H9 (cell line): ENCODE measurements around the gene RIC1. TPM values are rescaled to one million over a fixed set of nuclear protein-coding genes. Genes with fewer than 3 reads are reported as not detected.

Experiments
- DNase-seq: peaks from one replicate; pipeline ENCODE4 v3.0.0-alpha.2; 2017
- H2AFZ ChIP-seq: one replicate; pipeline ENCODE4 v1.6.1; 2013; ENCODE audit warnings: mild to moderate bottlenecking, low read length, control low read depth, moderate library complexity
- H2AK5ac ChIP-seq: 2 replicates; pipeline ENCODE4 v1.6.1; 2013; ENCODE audit warnings: low read length, control low read depth, mixed read lengths; ENCODE audit not compliant: insufficient read length
- H2BK120ac ChIP-seq: one replicate; pipeline ENCODE4 v1.6.1; 2013; ENCODE audit warnings: low read depth, mild to moderate bottlenecking, low read length, control low read depth, inconsistent platforms; ENCODE audit not compliant: poor library complexity, severe bottlenecking
- H2BK12ac ChIP-seq: 2 replicates; pipeline ENCODE4 v1.6.1; 2013; ENCODE audit warnings: low read length, control low read depth, mixed read lengths, low read depth; ENCODE audit not compliant: insufficient read length
- H2BK15ac ChIP-seq: 2 replicates; pipeline ENCODE4 v1.6.1; 2013; ENCODE audit warnings: low read depth, low read length, control low read depth
- H2BK20ac ChIP-seq: one replicate; pipeline ENCODE4 v1.6.1; 2013; ENCODE audit warnings: low read depth, mild to moderate bottlenecking, low read length, control low read depth, inconsistent platforms; ENCODE audit not compliant: poor library complexity, severe bottlenecking
- H2BK5ac ChIP-seq: 2 replicates; pipeline ENCODE4 v1.6.1; 2013; ENCODE audit warnings: low read length, control low read depth, mixed read lengths; ENCODE audit not compliant: insufficient read length
- H3K14ac ChIP-seq: 2 replicates; pipeline ENCODE4 v1.6.1; 2013; ENCODE audit warnings: low read length, control low read depth; ENCODE audit not compliant: insufficient read depth
- H3K18ac ChIP-seq: 2 replicates; pipeline ENCODE4 v1.6.1; 2013; ENCODE audit warnings: low read depth, mild to moderate bottlenecking, mixed read lengths, low read length, control low read depth; ENCODE audit not compliant: insufficient read length
- H3K23ac ChIP-seq: 2 replicates; pipeline ENCODE4 v1.6.1; 2013; ENCODE audit warnings: low read length, control low read depth, mixed read lengths, low read depth; ENCODE audit not compliant: insufficient read length
- H3K23me2 ChIP-seq: 2 replicates; pipeline ENCODE4 v1.6.1; 2013; ENCODE audit warnings: low read depth, mild to moderate bottlenecking, mixed read lengths, low read length, control low read depth; ENCODE audit not compliant: insufficient read length, poor library complexity, severe bottlenecking
- H3K27ac ChIP-seq: 2 replicates; pipeline ENCODE4 v1.5.1; 2013; ENCODE audit warnings: low read length, control low read depth, mixed read lengths, low read depth; ENCODE audit not compliant: insufficient read length
- H3K27me3 ChIP-seq: 2 replicates; pipeline ENCODE4 v1.6.1; 2013; ENCODE audit warnings: low read length, control low read depth, inconsistent platforms; ENCODE audit not compliant: insufficient read depth
- H3K4ac ChIP-seq: 2 replicates; pipeline ENCODE4 v1.6.1; 2013; ENCODE audit warnings: low read depth, mild to moderate bottlenecking, control low read depth, inconsistent platforms, low read length, moderate library complexity
- H3K4me1 ChIP-seq: 2 replicates; pipeline ENCODE4 v1.6.1; 2013; ENCODE audit warnings: low read length, control low read depth, inconsistent platforms; ENCODE audit not compliant: insufficient read depth
- H3K4me2 ChIP-seq: 2 replicates; pipeline ENCODE4 v1.6.1; 2013; ENCODE audit warnings: low read length, control low read depth, mixed read lengths; ENCODE audit not compliant: insufficient read length, insufficient read depth
- H3K56ac ChIP-seq: 2 replicates; pipeline ENCODE4 v1.6.1; 2013; ENCODE audit warnings: low read depth, mild to moderate bottlenecking, mixed read lengths, low read length, control low read depth; ENCODE audit not compliant: insufficient read length
- H3K79me1 ChIP-seq: 2 replicates; pipeline ENCODE4 v1.6.1; 2013; ENCODE audit warnings: low read depth, mild to moderate bottlenecking, moderate library complexity, low read length, control low read depth, inconsistent platforms; ENCODE audit not compliant: insufficient read depth, poor library complexity, severe bottlenecking
- H3K79me2 ChIP-seq: 2 replicates; pipeline ENCODE4 v1.6.1; 2013; ENCODE audit warnings: low read length, control low read depth, inconsistent platforms; ENCODE audit not compliant: insufficient read depth
- H3K9ac ChIP-seq: 2 replicates; pipeline ENCODE4 v1.6.1; 2013; ENCODE audit warnings: low read length, control low read depth, mixed read lengths; ENCODE audit not compliant: insufficient read length; ENCODE audit errors: extremely low read depth
- H3K9me3 ChIP-seq: one replicate; pipeline ENCODE4 v1.6.1; 2013; ENCODE audit warnings: low read depth, low read length, inconsistent platforms; ENCODE audit not compliant: control insufficient read depth
- H3T11ph ChIP-seq: one replicate; pipeline ENCODE4 v1.6.1; 2013; ENCODE audit warnings: mild to moderate bottlenecking, low read length, control low read depth, inconsistent platforms
- H4K20me1 ChIP-seq: one replicate; pipeline ENCODE4 v1.6.1; 2013; ENCODE audit not compliant: control insufficient read depth, insufficient read length, insufficient read depth
- H4K5ac ChIP-seq: 2 replicates; pipeline ENCODE4 v1.6.1; 2013; ENCODE audit warnings: low read depth, mild to moderate bottlenecking, mixed read lengths, low read length, control low read depth; ENCODE audit not compliant: insufficient read length
- H4K8ac ChIP-seq: replicated peaks from 2 replicates; pipeline ENCODE4 v1.6.1; 2013; ENCODE audit warnings: low read length, control low read depth, mixed read lengths, low read depth; ENCODE audit not compliant: insufficient read length
- H4K91ac ChIP-seq: 2 replicates; pipeline ENCODE4 v1.6.1; 2013; ENCODE audit warnings: low read depth, mild to moderate bottlenecking, moderate library complexity, mixed read lengths, low read length, control low read depth; ENCODE audit not compliant: insufficient read length
- H3K27ac Mint-ChIP-seq, 3 experiments: 2 replicates in 2 of 3; 3 replicates in 1 of 3; pipeline ENCODE4 v1.8.0; 2020 to 2021; ENCODE audit warnings: mixed read lengths in 3 of 3, mild to moderate bottlenecking in 1 of 3, moderate library complexity in 1 of 3
- H3K27me3 Mint-ChIP-seq: 2 replicates; pipeline ENCODE4 v1.8.0; 2021; ENCODE audit warnings: low read depth, mild to moderate bottlenecking, moderate library complexity, mixed read lengths
- H3K36me3 Mint-ChIP-seq, 3 experiments: 2 replicates in 2 of 3; 3 replicates in 1 of 3; pipeline ENCODE4 v1.8.0; 2020 to 2021; ENCODE audit warnings: low read depth in 3 of 3, mixed read lengths in 3 of 3; ENCODE audit not compliant: insufficient read depth in 1 of 3
- H3K4me1 Mint-ChIP-seq, 2 experiments: 2 replicates each; pipeline ENCODE4 v1.8.0; 2020; ENCODE audit warnings: mixed read lengths in 2 of 2
- H3K4me3 Mint-ChIP-seq, 2 experiments: 2 replicates in 1 of 2; 3 replicates in 1 of 2; pipeline ENCODE4 v1.8.0; 2020 to 2021; ENCODE audit warnings: mild to moderate bottlenecking in 2 of 2, mixed read lengths in 2 of 2, moderate library complexity in 1 of 2
- H3K9me3 Mint-ChIP-seq, 2 experiments: 2 replicates in 1 of 2; 3 replicates in 1 of 2; pipeline ENCODE4 v1.8.0; 2020; ENCODE audit warnings: mild to moderate bottlenecking in 2 of 2, mixed read lengths in 2 of 2, moderate library complexity in 1 of 2
- WGBS: extraction: QIAGEN DNeasy Blood & Tissue Kit; methylation state at CpG from one replicate; pipeline ENCODE4 v1.1.7; 2013; ENCODE audit warnings: missing lambda C conversion rate, low lambda C conversion rate, mixed read lengths; ENCODE audit not compliant: insufficient read length; ENCODE audit errors: extremely low coverage; 5-methylcytosine and 5-hydroxymethylcytosine counted together
- total RNA-seq: library from RNA; stranded (reverse); gene quantifications from 2 replicates; pipeline ENCODE4 v1.2.1, GENCODE V29; 2021
- TF ChIP-seq, protein P1 (sequence below): fragments of 200-600 bp; sonication (generic); conservative IDR thresholded peaks from 3 replicates; pipeline ENCODE4 v1.8.0; 2021; ENCODE audit warnings: antibody characterized with exemption, mild to moderate bottlenecking

RIC1 gene
- total RNA-seq, 1 experiment from 2014 or later, result 13.7 TPM

DNA sequence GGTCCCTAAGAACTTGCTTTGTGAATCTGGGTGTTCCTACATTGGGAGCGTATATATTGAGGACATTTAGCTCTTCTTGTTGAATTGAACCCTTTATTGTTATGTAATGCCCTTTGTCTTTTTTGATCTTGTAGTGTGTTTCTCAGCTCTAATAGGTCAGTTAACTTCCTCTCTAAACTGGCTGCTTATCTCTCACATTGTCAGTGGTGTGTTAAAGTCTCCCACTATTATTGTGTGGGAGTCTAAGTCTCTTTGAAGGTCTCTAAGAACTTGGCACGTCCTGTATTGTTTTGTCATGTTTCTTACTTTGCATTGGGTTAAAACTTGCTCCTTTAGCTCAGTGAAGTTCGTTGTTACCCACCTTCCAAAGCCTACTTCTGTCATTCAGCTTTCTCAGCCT lies 36.2 kb downstream of the RIC1 start:
- no CpG with 5 or more reads among the region's 3 CpGs for WGBS
- peaks cover 19% of the 10 kb centered on the region for H3K27me3 Mint-ChIP-seq
- H2AFZ ChIP-seq, result no peak overlapping the region
- H3K79me2 ChIP-seq, result peaks cover 4% of the 10 kb centered on the region; the same call in 1 of the 2 replicates
- no peak overlapping the region for H3K27ac ChIP-seq
- no peak overlapping the region for H3K27ac Mint-ChIP-seq
- H3K4me2 ChIP-seq, result no peak overlapping the region
- H2BK12ac ChIP-seq, result no peak overlapping the region
- H2AK5ac ChIP-seq, result no peak overlapping the region
- H3K4me1 Mint-ChIP-seq, result peaks cover 12 to 15% of the 10 kb centered on the region in 2 experiments
- no peak overlapping the region for H3K14ac ChIP-seq
- no peak overlapping the region for H4K8ac ChIP-seq
- H3K79me1 ChIP-seq, result peaks cover 6% of the 10 kb centered on the region
- no peaks in the 10 kb centered on the region for H3K9me3 ChIP-seq
- peaks cover 13 to 19% of the 10 kb centered on the region in 2 experiments for H3K9me3 Mint-ChIP-seq
- no peak overlapping the region for H3T11ph ChIP-seq
- DNase-seq, result no peak
- H3K23ac ChIP-seq, result no peak overlapping the region
- no peaks in the 10 kb centered on the region for H3K27me3 ChIP-seq
- no peak overlapping the region for H2BK15ac ChIP-seq
- no peak overlapping the region for H3K4me3 Mint-ChIP-seq
- H3K4ac ChIP-seq, result no peak overlapping the region
- H3K9ac ChIP-seq, result no peak overlapping the region
- H2BK5ac ChIP-seq, result no peak overlapping the region
- peaks cover 6 to 52% (median 43%) of the 10 kb centered on the region in 3 experiments for H3K36me3 Mint-ChIP-seq
- H2BK20ac ChIP-seq, result no peak overlapping the region
- H4K5ac ChIP-seq, result no peak overlapping the region
- no peak overlapping the region for H4K91ac ChIP-seq
- no peaks in the 10 kb centered on the region for H3K4me1 ChIP-seq
- TF ChIP-seq, protein P1, sequence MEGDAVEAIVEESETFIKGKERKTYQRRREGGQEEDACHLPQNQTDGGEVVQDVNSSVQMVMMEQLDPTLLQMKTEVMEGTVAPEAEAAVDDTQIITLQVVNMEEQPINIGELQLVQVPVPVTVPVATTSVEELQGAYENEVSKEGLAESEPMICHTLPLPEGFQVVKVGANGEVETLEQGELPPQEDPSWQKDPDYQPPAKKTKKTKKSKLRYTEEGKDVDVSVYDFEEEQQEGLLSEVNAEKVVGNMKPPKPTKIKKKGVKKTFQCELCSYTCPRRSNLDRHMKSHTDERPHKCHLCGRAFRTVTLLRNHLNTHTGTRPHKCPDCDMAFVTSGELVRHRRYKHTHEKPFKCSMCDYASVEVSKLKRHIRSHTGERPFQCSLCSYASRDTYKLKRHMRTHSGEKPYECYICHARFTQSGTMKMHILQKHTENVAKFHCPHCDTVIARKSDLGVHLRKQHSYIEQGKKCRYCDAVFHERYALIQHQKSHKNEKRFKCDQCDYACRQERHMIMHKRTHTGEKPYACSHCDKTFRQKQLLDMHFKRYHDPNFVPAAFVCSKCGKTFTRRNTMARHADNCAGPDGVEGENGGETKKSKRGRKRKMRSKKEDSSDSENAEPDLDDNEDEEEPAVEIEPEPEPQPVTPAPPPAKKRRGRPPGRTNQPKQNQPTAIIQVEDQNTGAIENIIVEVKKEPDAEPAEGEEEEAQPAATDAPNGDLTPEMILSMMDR, result no peak
- no peak overlapping the region for H3K56ac ChIP-seq
- no peaks in the 10 kb centered on the region for H4K20me1 ChIP-seq
- H2BK120ac ChIP-seq, result no peak overlapping the region
- H3K23me2 ChIP-seq, result no peaks in the 10 kb centered on the region
- no peak overlapping the region for H3K18ac ChIP-seq
